Uterus (tissue), 4 donors: ENCODE results near the gene WDR91. TPM values are rescaled to one million over a fixed set of nuclear protein-coding genes. Genes with fewer than 3 reads are reported as not detected.
A peak's percentile ranks its signal among the peaks of the same experiment; 100 is the strongest.

ENCODE experiments used
- DNase-seq, 2 donors: peaks; one replicate each; pipeline ENCODE4 v3.0.0-alpha.2; 2019 to 2020
- H3K27ac ChIP-seq, 2 donors: fragments of 200-600 bp; sonication (generic); 1 replicate in 1 of 2; 2 replicates in 1 of 2; pipeline ENCODE4 v1.5.1; 2016 to 2018
- H3K27me3 ChIP-seq, 2 donors: fragments of 200-600 bp; sonication (generic); one replicate each; pipeline ENCODE4 v1.5.1; 2018 to 2019; ENCODE audit warnings: control low read depth in 1 of 2
- H3K36me3 ChIP-seq, 2 donors: fragments of 200-600 bp; sonication (generic); one replicate each; pipeline ENCODE4 v1.5.1; 2019; ENCODE audit warnings: control low read depth in 1 of 2
- H3K4me1 ChIP-seq, 2 donors: fragments of 200-600 bp; sonication (generic); one replicate each; pipeline ENCODE4 v1.5.1; 2018 to 2019; ENCODE audit warnings: control low read depth in 1 of 2
- H3K4me3 ChIP-seq, 2 donors: fragments of 200-600 bp; sonication (generic); 1 replicate in 1 of 2; 2 replicates in 1 of 2; pipeline ENCODE4 v1.5.1; 2018 to 2019; ENCODE audit warnings: mild to moderate bottlenecking in 1 of 2
- H3K9me3 ChIP-seq, 2 donors: fragments of 200-600 bp; sonication (generic); one replicate each; pipeline ENCODE4 v1.5.1; 2019; ENCODE audit warnings: control low read depth in 1 of 2
- POLR2A ChIP-seq, 2 donors: fragments of 450-650 bp; IDR thresholded peaks; one replicate each; pipeline ENCODE4 v1.6.1; 2016; ENCODE audit warnings: antibody characterized with exemption in 2 of 2, mild to moderate bottlenecking in 1 of 2, moderate library complexity in 1 of 2
- intact Hi-C: fragments of 100-400 bp; cut with DNase I; formaldehyde crosslinking; loops from one replicate; pipeline ENCODE4 v1.15.1; 2023; ENCODE audit warnings: low total_unique reads
- microRNA-seq: library from miRNA; unstranded; fragments of <30 nt; microRNA quantifications from one replicate; pipeline ENCODE4, GENCODE V29; 2016; ENCODE audit warnings: borderline microRNAs expressed, borderline replicate concordance
- small RNA-seq: library from RNA; depleted of rRNA; stranded (forward); fragments of <200 nt; gene quantifications from one replicate; pipeline ENCODE3, GENCODE V24; 2016
- total RNA-seq, 4 donors: library from RNA; depleted of rRNA in 3 of 4; stranded (reverse); fragments of >200 nt in 3 of 4; gene quantifications; one replicate each; pipeline versions ENCODE4 v1.1.0 to v1.2.4, GENCODE V29; 2014 to 2023
- TF ChIP-seq, protein P1 (sequence below), 4 experiments: fragments of 200-600 bp in 2 of 4; fragments of 450-650 bp in 2 of 4; sonication (generic) in 2 of 4; IDR thresholded peaks; one replicate each; pipeline ENCODE4 v1.5.1; 2016 to 2019; ENCODE audit warnings: antibody characterized with exemption in 4 of 4, mild to moderate bottlenecking in 2 of 4, moderate library complexity in 1 of 4
- donor health status: DM: yes; HTN: yes; CAD: no.

WDR91 gene
- total RNA-seq, 4 donors from 2014 or later = 11.8 to 33.2 (median 17.1) TPM

DNA sequence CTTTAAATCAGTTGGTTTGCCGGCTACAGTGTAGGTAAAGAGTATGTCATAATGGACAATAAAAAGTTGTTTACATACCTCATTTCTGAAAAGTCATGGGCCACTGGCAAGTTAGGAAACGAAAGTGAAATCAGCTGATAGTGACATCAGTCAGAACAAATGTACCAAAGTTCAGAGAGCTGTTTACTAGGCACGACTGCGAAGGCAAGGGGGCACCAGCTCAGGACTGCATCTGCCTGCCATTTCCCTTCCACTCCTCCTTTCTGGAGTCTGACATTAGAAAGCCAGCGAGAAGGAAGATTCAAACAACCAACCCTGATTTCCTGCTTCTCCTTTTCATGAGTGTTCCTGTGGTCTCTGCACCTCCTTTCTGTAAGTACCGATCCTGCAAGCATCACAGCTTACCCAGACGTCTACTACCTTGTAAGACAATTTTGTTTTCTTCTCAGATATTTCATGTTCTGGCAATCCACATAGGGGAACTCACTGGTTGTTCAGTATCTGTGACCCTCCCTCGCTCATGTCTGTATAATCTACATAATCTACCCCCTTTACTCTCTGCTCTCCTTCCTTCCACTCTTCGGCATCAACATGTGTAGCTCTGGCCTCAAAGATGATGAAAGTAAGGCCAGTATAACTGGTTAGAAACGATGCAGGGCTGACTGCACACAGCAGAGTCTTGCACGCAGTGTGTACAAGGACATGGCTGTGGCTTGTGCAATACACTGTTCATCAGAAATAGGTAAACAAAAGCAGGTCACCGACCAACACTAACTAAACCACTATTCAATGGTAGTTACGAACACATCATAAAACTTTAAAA, 63.2 kb downstream of the WDR91 start, which contains the start of gene TMEM140:
Gene TMEM140, plus strand, starts transcription at position 174 of the 823 bp plus-strand sequence. CDS start 16,370 bp downstream, outside the sequence.
- Histone ChIP-seq H3K27ac (peak within 1 kb of the TSS; percentile 94 to 99), H3K4me3 (peak within 1 kb of the TSS; percentile 40 to 52), H3K36me3 (no peaks in the 10 kb centered on the region), H3K9me3 (no peaks in the 10 kb centered on the region), H3K4me1 (no peaks in the 10 kb centered on the region), H3K27me3 (no peaks in the 10 kb centered on the region)
- DNase-seq = peak in 1 of 2 donors; percentile 61
- TF ChIP-seq, protein P1, sequence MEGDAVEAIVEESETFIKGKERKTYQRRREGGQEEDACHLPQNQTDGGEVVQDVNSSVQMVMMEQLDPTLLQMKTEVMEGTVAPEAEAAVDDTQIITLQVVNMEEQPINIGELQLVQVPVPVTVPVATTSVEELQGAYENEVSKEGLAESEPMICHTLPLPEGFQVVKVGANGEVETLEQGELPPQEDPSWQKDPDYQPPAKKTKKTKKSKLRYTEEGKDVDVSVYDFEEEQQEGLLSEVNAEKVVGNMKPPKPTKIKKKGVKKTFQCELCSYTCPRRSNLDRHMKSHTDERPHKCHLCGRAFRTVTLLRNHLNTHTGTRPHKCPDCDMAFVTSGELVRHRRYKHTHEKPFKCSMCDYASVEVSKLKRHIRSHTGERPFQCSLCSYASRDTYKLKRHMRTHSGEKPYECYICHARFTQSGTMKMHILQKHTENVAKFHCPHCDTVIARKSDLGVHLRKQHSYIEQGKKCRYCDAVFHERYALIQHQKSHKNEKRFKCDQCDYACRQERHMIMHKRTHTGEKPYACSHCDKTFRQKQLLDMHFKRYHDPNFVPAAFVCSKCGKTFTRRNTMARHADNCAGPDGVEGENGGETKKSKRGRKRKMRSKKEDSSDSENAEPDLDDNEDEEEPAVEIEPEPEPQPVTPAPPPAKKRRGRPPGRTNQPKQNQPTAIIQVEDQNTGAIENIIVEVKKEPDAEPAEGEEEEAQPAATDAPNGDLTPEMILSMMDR (IDR thresholded peaks at IDR 0.05) = peak in 3 of 4 experiments; percentile 6 to 27 (median 10)
- TF ChIP-seq POLR2A (IDR thresholded peaks at IDR 0.05) = peak; percentile 50 to 78
- intact Hi-C loops = no loop called here

DNA sequence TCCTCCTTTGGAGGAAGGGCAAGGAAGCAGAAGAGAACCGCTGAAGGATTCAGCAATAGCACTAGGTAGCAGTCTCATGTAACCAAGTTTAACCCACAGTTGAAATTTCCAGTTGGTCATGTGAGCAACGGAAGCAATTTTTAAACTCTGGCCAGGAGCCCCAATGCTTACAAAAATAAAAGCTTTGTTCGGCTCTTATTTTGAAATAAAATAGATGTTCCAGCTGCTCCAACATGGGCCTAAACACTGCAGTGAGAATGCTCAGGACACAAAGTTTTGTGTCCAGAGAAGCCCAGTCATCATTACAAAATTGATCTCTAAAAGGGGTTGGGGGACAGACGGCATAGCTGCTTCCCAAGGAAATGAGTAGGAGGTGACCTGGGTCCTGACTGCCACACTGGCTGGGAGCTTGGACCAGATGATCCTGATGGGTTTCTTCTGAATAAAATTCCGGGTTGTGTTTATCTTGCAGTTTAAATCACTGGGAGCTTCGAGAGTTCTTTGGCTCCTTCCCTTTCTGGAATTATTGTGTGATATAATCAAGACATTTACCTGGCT, 63.9 kb downstream of the WDR91 start:
- Histone ChIP-seq H3K36me3 (no peaks in the 10 kb centered on the region), H3K4me1 (no peaks in the 10 kb centered on the region), H3K9me3 (no peaks in the 10 kb centered on the region), H3K27me3 (no peaks in the 10 kb centered on the region), H3K4me3 (peak overlapping the region; percentile 40 to 52), H3K27ac (peak overlapping the region; percentile 94 to 99)
- intact Hi-C loops = no loop called here
- TF ChIP-seq, protein P1 (IDR thresholded peaks at IDR 0.05) = no peak
- TF ChIP-seq POLR2A (IDR thresholded peaks at IDR 0.05) = no peak
- DNase-seq = peak in 1 of 2 donors; percentile 48

DNA sequence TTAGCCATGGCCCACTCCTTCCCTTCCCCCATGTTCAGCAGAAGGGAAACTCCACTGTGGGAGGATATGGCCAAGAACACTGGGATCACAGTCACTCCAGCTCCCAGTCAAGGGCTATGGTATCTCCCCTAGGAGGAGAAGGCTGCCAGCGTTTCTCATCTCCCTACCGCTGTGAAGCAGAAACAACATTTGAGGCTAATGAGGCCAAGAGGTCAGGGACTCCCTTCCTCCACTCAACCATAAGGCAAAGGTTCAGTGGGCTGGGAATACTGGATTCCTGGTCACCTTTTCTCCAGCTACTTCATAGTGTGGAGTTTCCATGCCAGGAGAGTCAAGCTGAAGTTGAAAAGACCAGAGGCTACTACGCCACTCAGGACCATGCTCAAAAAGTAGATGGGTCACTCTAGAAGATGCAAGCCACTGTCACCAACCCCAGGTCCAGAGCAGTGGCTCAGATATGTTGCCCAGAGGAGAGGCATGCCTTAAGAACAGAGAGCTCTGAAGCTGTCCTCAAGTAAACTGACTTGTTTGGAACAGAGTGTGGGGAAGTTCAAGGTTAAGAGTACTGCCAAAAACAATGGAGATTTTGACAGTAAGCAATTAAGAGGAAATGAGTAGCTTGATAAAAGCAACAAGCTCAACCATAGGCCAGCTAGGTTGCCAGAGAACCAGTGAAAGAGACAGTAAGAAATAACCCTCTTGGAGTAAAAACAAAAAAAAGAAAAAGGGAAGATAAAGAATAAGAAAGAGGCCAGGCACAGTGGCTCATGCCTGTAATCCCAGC, 67.2 kb downstream of the WDR91 start:
- H3K27me3 ChIP-seq = no peaks in the 10 kb centered on the region

More for the DNA sequence above, 67.2 kb downstream of the WDR91 start:
- Histone ChIP-seq H3K36me3 (no peaks in the 10 kb centered on the region), H3K9me3 (no peaks in the 10 kb centered on the region), H3K4me3 (no peak overlapping the region), H3K4me1 (no peaks in the 10 kb centered on the region), H3K27ac (peak overlapping the region in 1 of 2 donors; percentile 19)
- TF ChIP-seq, protein P1 (IDR thresholded peaks at IDR 0.05) = no peak
- TF ChIP-seq POLR2A (IDR thresholded peaks at IDR 0.05) = no peak
- intact Hi-C loops = no loop called here
- DNase-seq = peak in 1 of 2 donors; percentile 16

Small RNA genes within 50 kb of the gene (microRNA-seq; reads per million reads assigned to microRNA genes)
- not detected for gene MIR6509

Small RNA genes within 50 kb of the gene (small RNA-seq; reads per million reads assigned to genes)
- gene MIR6509 = not detected

Other genes starting within 250 kb of the WDR91 start
- 10 to 100 TPM in 1 of 4 donors, 1 to 10 TPM in 2, under 1 TPM in 1; 0.29 to 12.5 (median 5.3) TPM for gene AGBL3, start 225.0 kb downstream of the WDR91 start, total RNA-seq
- 10 to 100 TPM in 3 of 4 donors, 1 to 10 TPM in 1; 5.9 to 30.0 (median 17.9) TPM for gene TMEM140, start 63.5 kb downstream of the WDR91 start, total RNA-seq
- gene CYREN, start 40.8 kb downstream of the WDR91 start, total RNA-seq = 10 to 100 TPM in 3 of 4 donors, 1 to 10 TPM in 1; 4.1 to 47.4 (median 27.7) TPM
- gene STRA8, start 22.3 kb upstream of the WDR91 start, total RNA-seq = not detected